GM19395 (cell line): ENCODE data around the gene IGF2BP2.
A peak's percentile ranks its signal among the peaks of the same experiment; 100 is the strongest.
"Not testable (repeated sequence)": the region's sequence is repeated elsewhere in the genome, so short reads cannot be mapped to it uniquely, and the experiment has no call there.

Experiments
- ATAC-seq: cut with Tn5 transposase; IDR thresholded peaks from one replicate; pipeline ENCODE4 v1.9.1; 2021; ENCODE audit warnings: mild to moderate bottlenecking, moderate library complexity; ENCODE audit not compliant: unreplicated experiment

Gene IGF2BP2

DNA sequence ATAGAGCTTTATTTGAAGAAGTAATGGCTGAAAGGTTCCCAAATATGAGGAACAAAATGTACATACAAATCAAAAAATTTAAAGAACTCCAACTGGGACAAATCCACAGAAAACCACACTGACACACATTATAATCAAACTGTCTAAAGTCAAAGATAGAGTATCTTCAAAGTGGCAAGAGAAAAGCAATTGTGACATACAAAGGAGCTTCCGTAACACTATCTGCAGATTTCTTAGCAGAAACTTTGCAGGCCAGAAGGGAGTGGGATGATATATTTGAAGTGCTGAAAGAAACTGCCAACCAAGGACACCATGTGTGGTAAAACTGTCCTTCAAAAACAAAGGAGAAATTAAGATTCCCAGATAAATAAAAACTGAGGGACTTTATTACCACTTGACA, 146.8 kb downstream of the IGF2BP2 start:
- ATAC-seq: no peak

DNA sequence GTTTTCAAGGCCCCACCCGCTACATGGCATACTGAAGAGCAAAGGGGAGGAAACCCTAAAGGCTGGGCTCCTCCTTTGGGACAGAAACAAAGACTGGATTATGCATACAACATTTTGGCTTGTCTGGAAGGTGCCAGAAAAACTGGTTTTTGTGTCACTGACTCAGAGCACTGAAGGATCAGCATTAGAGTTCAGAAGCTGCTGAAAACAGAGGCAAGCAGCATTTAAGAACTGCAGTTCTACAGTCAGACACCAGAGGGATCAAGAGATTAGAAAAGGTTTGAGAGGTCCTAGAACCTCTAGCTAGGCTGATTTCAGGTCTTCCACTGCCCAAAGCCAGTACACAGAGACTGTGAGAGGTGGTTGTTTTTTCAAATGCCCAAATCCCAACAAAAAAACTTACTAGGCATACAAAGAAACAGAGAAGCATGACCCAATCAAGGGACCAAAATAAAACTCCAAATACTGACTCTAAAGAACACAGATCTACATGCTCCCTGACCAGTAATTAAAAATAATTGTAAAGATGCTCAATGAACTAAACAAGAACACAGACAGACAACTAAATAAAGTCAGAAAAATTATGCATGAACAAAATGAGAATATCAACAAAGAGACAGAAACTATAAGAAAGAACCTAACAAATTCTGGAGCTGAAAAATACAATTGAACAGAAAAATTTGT, 147.6 kb downstream of the IGF2BP2 start:
- no peak for ATAC-seq

DNA sequence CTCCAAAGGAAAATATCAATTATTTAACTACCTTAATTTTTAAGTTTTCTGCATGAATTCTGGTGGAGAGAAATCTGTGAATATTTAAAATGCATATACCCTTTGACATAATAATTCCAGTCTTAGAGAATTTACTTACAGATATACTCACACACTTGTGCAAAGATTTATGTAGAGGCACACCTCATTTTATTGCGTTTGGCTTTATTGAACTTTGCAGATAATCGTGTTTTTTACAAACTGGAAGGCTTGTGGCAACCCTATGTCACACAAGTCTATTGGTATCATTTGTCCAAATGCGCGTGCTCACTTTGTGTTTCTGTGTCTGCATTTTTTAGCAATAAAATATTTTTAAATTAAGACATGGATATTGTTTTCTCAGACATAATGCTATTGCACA, 157.3 kb downstream of the IGF2BP2 start:
- no peak for ATAC-seq

DNA sequence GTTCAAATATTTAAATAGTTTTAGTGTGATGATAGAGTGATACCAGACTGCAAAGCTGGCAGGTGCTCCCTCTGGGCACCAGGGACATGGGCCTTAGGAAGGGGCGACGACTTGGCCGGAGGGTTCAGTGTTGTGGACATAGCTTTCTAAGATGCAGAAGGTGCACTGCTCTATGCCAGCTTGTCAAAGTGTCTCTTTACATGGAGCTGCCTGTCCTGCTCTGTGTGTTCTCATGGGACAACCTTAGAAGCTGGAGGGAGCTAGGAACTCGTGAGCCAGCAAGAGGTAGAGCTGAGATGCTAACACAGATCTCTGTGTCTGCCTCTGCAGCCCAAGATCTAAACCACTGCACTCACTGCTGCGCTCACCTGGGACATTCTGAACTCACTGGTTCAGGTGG, 160.9 kb downstream of the IGF2BP2 start:
- ATAC-seq: no peak

DNA sequence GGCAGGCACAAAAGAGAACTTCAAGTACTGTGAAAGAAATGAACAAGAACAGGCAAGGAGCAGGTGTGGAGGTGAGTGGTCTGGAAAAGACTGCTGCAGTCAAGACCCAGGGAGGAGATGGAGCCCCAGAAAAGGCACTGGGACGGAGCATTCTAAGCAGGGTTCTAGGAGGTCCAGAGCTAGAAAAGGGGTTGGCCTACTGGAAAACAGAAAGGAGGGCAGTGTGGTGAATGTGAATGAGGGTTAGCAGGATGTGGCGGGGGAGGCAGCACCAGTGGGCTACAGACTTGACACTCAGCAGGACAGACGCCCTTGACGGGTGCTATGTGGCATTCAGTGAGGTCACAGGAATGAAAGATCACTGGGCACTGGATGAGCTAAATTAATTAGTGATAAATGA, 163.1 kb downstream of the IGF2BP2 start:
- no peak for ATAC-seq

- not testable (repeated sequence) for ATAC-seq
These were observed 163.5 kb downstream of the IGF2BP2 start for GRCh38 chr3:185661296-185661695.

DNA sequence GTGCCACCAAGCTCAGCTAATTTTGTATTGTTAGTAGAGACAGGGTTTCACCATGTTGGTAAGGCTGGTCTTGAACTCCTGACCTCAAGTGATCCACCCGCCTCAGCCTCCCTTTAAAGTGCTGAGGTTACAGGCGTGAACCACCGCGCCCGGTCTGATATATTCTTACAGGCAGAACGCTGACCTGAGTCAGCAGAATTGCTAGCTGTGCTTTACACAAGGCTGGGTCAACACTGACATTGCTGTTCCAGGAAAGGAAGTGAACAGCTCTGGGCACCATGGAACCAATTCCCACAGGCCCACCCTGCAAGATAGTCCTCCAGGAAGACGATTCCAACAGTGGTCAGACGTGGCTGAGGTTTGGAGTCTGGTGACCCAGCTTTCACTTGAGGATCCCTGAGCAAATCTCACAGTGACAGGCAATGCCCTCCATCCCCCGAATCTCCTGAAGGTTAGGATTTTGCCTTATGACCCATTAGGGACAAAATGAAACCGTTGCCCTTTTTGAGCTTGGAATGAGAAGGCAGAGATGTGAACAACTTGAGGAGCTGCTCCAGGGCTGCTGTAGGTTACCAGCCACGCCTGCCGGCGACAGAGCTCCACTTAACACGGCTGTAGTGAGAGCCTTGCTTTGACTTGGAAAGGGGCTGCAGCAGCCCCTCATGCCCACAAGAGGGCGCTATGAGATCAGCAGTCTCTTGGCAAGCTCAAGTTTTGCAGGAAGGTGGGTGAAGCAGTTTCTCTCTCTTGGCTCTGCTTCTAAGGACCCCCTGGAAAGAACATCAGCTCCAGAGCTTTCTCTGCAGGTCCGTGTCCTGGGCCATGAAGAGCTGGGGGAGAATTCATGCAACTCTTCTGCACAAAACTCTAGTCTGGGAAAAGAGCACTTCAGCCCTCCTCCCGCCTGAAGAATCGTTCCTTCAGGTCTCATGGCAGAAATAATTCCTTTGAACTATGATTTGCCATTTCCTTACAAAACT, 164.6 kb downstream of the IGF2BP2 start:
- peak; percentile 69 for ATAC-seq

GRCh38 chr3:185658943-185659342, 165.9 kb downstream of the IGF2BP2 start:
- ATAC-seq: no peak

DNA sequence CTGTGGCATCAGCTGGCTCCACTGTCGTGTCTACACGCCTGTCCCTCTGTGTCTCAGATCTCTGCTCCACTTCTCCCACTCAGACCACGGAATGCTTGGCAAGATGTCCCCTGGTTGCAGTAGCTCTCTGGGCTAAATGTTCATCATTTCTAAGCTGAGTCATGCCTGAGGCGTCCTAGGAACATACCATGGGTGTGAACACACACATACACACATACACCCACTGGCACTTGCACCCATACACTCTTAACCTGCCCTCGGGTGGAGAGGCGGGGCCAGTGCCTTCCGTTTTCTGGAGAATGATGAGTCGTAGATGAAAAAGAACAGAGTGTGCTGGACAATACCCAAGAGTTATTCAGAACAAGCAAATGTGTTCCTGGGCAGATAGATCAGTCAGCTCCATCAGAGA, 166.3 kb downstream of the IGF2BP2 start:
- ATAC-seq: no peak

- no peak for ATAC-seq
These were observed 166.9 kb downstream of the IGF2BP2 start for GRCh38 chr3:185657691-185658503.

DNA sequence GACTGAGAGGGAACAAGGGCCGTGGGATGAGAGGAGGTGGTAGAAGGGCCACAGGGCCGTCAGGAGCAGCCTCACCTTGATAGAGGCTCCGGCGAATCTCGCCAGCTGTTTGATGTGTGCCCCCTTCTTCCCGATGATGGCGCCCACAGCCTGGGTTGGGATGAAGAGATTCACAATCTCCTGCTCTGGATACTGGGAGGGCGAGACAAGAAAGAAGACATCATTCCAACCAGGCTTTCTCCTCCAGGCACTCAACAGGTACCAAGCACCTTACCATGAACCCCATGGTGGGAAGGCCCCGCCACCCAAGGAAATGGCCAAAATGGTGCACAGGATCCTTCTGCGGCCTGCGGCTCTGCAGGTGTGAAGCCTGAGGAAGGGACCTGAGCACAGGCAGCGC, 167.6 kb downstream of the IGF2BP2 start:
- no peak for ATAC-seq

DNA sequence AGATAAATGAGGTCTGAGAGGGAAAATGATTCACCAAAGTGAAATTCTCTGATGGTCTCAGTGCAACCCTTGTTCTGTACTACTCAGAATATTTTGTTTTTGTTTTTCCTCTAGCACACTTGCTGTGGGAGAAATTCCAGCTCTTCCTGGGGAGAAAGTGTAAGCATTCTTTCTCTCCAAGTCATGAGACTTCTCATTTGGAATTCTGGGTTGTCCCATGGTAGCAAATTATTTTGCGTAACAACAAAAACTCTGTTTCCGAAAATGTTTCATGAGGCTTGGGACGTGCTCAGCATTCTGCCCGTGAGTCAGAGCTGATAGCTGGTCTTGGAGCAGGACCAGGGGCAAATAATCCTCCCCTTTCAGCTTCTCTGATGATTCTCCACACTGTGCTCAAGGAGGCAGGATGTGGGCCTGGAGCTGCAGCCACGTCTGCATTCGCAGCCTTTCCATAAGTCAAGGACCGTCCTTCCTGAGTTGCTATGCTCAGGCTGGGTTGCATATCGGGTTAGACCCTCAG, 168.5 kb downstream of the IGF2BP2 start:
- no peak for ATAC-seq

DNA sequence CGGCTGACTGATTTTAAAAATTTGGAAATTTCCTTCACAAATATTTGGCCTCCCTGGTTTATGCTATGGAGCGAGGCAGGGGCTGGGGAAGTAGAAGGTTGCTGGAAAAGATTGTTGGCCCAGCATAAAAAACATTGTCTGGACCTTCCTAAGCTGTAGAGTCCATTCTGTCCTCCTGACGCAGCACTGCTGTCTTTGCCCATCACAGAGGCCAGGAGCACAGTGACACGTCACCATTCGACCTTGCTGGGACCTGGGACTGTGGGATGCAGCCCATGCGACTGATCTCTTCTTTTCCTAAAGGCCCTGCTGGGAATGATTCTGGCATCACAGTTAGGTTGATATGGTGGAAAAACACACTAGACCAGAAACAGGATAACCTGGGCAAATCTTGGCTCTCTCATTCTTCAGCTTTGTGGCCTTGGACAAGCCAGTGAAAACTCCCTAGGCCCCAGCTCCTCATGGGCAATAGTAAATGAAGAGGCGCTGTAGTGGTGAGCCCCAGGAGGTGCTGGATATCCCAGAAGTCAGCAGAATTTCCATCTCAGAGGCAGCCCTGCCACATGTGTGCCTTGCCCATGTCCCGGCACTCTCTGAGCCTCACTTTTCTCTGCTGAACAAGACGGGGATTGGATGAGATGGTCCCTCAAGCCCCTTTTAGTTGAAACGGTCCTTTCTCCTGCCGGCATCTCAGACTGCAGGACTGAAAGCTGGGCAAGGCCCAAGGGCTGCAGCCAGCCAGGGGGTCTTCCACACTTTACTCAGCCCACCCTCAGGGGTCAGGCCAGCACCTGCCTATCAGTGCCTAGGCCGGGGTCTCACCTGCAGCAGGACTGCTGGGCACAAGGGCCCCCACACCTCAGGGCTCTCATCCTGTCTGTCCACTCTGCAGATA, 169.2 kb downstream of the IGF2BP2 start:
- no peak for ATAC-seq

DNA sequence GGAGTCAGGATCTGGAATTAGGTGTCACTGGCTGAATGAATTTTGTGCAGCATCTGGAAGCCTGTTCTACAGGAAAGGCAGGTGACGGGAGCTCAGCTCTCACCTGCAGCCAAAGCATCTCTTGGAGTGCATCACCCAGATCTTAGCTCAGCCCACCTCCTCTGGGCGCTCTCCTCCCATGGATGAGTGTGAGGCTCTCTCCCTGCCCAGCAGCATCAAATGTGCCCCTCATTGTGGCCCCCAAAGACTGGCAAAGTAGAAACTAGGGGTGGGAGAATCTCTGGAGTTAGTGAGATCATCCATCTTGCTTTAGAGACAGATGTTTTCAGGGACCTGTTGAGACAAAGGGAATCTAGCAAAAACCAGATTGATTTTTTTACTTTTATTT, 170.1 kb downstream of the IGF2BP2 start:
- ATAC-seq: no peak

DNA sequence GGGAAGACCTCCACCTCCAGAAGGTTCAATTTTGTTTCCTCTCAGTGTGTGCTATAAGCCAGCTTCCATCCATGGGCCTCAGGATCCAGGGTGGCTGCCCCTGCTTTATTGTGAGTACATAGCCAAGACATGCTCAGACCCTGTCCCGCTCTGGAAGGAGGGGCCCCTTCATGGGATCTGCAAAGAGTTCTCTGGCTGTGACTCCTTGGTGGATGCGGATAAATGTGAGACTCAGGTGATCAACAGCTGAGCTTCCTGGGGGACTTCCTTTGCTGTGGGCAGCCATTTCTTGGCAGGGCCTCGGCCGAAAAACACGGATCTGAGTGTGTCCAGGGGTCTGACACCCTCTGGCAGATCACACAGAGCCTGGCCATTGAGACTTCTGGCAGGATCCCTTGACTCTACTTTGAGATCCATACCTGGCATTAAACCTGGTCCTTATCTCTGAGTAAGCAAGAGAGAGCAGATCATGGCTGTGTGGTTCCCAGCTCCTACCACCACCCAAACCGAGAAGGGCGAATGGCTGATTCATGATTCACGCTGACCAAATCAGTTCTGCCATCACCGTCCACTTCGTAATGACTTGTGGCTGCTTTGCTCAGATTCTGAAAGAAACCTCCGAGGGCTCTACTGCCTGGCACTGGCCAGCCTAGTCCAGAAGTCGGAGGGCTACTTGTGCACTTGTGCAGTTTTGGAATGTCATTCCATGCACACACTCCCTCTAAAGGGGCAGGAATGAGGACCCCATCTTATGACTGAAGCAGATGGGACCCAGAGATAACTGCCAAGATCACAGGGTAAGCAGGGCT, 170.7 kb downstream of the IGF2BP2 start:
- no peak for ATAC-seq

DNA sequence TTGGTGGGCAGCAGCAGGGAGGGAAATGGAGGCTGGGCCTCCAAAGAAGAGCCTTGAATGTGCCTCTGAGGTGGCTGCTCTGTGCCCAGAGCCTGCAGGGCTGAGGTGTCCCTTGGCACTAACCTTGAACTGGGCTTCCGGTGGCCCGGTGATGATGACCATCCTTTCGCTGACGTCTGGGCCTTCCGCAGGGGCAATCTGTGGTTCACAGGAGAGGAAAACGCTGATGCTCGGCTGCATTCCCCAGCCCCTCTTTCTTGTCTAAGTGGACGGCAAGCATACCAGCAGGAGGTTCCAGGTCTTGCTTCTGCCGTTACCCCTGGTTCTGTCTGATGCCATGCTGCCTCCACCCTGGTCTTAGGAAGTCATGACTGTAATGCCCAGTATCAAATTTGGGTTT, 172.9 kb downstream of the IGF2BP2 start:
- ATAC-seq: no peak

- no peak for ATAC-seq
These were observed 175.4 kb downstream of the IGF2BP2 start for GRCh38 chr3:185649414-185649813.

GRCh38 chr3:185648396-185648795, 176.4 kb downstream of the IGF2BP2 start:
- ATAC-seq: no peak

DNA sequence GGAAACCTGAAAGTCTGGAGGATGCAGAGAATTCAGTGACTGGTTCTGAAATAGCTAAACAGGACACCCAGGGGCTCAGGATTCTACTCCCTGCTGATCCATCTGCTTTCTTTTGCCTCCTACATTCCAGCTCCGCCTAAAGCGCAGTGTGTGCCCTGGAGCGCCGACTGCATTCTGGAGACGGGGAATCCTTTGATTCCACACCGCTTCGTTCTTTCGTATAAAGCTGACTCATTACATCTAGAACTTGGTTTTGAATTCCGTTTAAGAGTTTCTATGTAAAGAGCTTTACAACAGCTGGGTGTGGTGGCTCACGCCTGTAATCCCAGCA, 177.0 kb downstream of the IGF2BP2 start:
- no peak for ATAC-seq
